Heart left ventricle (tissue), 16 donors: ENCODE results near the gene NLRP1. TPM values are rescaled to one million over a fixed set of nuclear protein-coding genes. Genes with fewer than 3 reads are reported as not detected.
A peak's percentile ranks its signal among the peaks of the same experiment; 100 is the strongest.

Experiments
- ATAC-seq, 4 donors: fragments of 200-7000 bp; cut with Tn5 transposase; one replicate each; pipeline ENCODE4 v1.9.1; 2020 to 2022; ENCODE audit warnings: moderate library complexity in 4 of 4, mild to moderate bottlenecking in 3 of 4, moderate number of reproducible peaks in 1 of 4
- DNase-seq, 5 donors: peaks; one replicate each; pipeline ENCODE4 v3.0.0-alpha.2; 2020
- H3K27ac ChIP-seq, 12 donors: fragments of 200-600 bp; sonication (generic) in 4 of 12; one replicate each; pipeline versions ENCODE4 v1.5.0 to v1.8.0; 2016 to 2022; ENCODE audit warnings: mild to moderate bottlenecking in 2 of 12
- H3K27me3 ChIP-seq, 9 donors: fragments of 200-600 bp; sonication (generic) in 2 of 9; one replicate each; pipeline versions ENCODE4 v1.5.1 to v1.8.0; 2016 to 2022; ENCODE audit warnings: mild to moderate bottlenecking in 3 of 9
- H3K36me3 ChIP-seq, 9 donors: fragments of 200-600 bp; sonication (generic) in 2 of 9; one replicate each; pipeline versions ENCODE4 v1.5.0 to v1.8.0; 2018 to 2022; ENCODE audit warnings: mild to moderate bottlenecking in 2 of 9
- H3K4me1 ChIP-seq, 12 donors: fragments of 200-600 bp; sonication (generic) in 4 of 12; one replicate each; pipeline versions ENCODE4 v1.5.0 to v1.8.0; 2016 to 2022; ENCODE audit warnings: mild to moderate bottlenecking in 3 of 12
- H3K4me3 ChIP-seq, 12 donors: fragments of 200-600 bp; sonication (generic) in 4 of 12; one replicate each; pipeline versions ENCODE4 v1.5.0 to v1.8.0; 2017 to 2022; ENCODE audit warnings: mild to moderate bottlenecking in 9 of 12, moderate library complexity in 4 of 12
- H3K9me3 ChIP-seq, 12 donors: fragments of 200-600 bp; sonication (generic) in 4 of 12; one replicate each; pipeline versions ENCODE4 v1.5.0 to v1.8.0; 2016 to 2022; ENCODE audit warnings: mild to moderate bottlenecking in 1 of 12
- CTCF ChIP-seq, 12 donors: fragments of 200-600 bp; sonication (generic) in 4 of 12; IDR thresholded peaks; one replicate each; pipeline versions ENCODE4 v1.5.0 to v1.8.0; 2018 to 2022; ENCODE audit warnings: antibody characterized with exemption in 12 of 12, mild to moderate bottlenecking in 5 of 12
- POLR2A ChIP-seq, 2 donors: fragments of 450-650 bp; IDR thresholded peaks; one replicate each; pipeline ENCODE4 v1.6.1; 2017; ENCODE audit warnings: antibody characterized with exemption in 2 of 2, mild to moderate bottlenecking in 2 of 2, moderate library complexity in 2 of 2
- WGBS, 4 donors: extraction: QIAGEN DNeasy Blood & Tissue Kit in 2 of 4; methylation state at CpG; one replicate each; pipeline versions ENCODE4 v1.1.5 to v1.1.7; 2013 to 2018; 5-methylcytosine and 5-hydroxymethylcytosine counted together
- intact Hi-C, 10 donors: fragments of 100-400 bp; cut with DNase I; formaldehyde crosslinking; loops; one replicate each; pipeline versions ENCODE4 v1.11.1 to v1.14.2; 2022
- polyA plus RNA-seq, 2 donors: library from polyadenylated mRNA; stranded (reverse); fragments of 200-250 nt; gene quantifications; one replicate each; pipeline ENCODE4 v1.2.3, GENCODE V29; 2013
- total RNA-seq, 9 donors: library from RNA; depleted of rRNA in 2 of 9; stranded (reverse); fragments of >200 nt in 2 of 9; fragmentation: NEBNext Ultra II Directional in 3 of 9; extraction: Animal tissue kit (Norgen Biotek cat#: 25700) in 3 of 9; gene quantifications; one replicate each; pipeline versions ENCODE4 v1.1.0 to v1.2.4, GENCODE V29; 2016 to 2023
- donor health status: ischemic (EF 13 %, LVEDD 7.1; RV severe dilation, severe dysfunction).
- donor health status: healthy with polysubstance abuse.
- donor health status: DM: no; HTN: yes; CAD: no.
- donor health status: DM: no; HTN: no; CAD: no.
- donor health status: ischemic (EF 25% LVEDD 6.9; RV normal size, moderate dysfunction).
- donor health status: ischemic (EF 25% LVEDD 5.7; RV mildly dilated, moderate dysfunction).
- donor health status: healthy.
- donor health status: DM: yes; HTN: yes; CAD: no.
- donor health status: ischemic (EF 35%, LVEDD 5.7; RV mildly dilated, moderate dysfunction).
- donor health status: nonischemic (EF 11% LVEDD 7.7; RV severe dilation, severe dysfunction).
- donor health status: DM: yes; HTN: yes; CAD: no.
- donor health status: PGD.
- donor health status: ischemic (EF 29% LVEDD 5.4; RV normal size, mild dysfunction).
- donor health status: nonischemic (EF 23%, LVEDD 6.1; RV moderate dilation, normal function).

NLRP1 gene
- total and polyA plus RNA-seq, 11 donors: 3.8 to 16.7 (median 8.8) TPM

- intact Hi-C loops: no loop called here
- peaks cover 0 to 17% (median 9%) of the 10 kb centered on the region in 12 donors for H3K4me1 ChIP-seq
- no peak overlapping the region for H3K4me3 ChIP-seq
- WGBS, 4 donors: 61 to 65% (median 63%) methylated on average over 14 of the region's 14 CpGs
- peaks cover 0 to 100% (median 71%) of the 10 kb centered on the region in 9 donors for H3K36me3 ChIP-seq
- ATAC-seq (peak; percentile 89 to 98 (median 96)), DNase-seq (peak; percentile 68 to 92 (median 79))
- H3K9me3 ChIP-seq: no peaks in the 10 kb centered on the region
- H3K27ac ChIP-seq: peak overlapping the region in 11 of 12 donors; percentile 6 to 76 (median 58)
- TF ChIP-seq POLR2A (IDR thresholded peaks at IDR 0.05) (no peak), CTCF (IDR thresholded peaks at IDR 0.05) (no peak)
- no peaks in the 10 kb centered on the region for H3K27me3 ChIP-seq
Observed at GRCh38 chr17:5526821-5527598, 57.3 kb downstream of the NLRP1 start.

DNA sequence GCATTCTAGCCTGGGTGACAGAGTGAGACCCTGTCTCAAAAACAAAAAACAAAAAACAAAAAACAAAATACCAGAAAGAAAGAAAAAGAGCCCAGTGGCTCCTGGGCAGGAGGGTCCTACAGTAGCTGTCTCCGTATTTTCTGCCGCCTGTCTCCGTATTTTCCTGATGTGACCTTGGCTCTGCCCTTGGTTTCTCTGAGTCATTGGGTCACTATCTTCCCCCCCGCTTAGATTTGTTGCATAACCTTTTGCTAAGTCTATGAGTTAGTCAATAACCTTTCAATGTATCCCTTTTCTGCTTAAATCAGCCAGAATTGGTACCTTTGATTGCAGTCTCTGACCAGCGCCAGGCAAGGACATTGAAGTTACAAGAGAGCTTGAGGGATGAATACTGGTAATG lies 61.1 kb downstream of the NLRP1 start:
- intact Hi-C loops: no loop called here

DNA sequence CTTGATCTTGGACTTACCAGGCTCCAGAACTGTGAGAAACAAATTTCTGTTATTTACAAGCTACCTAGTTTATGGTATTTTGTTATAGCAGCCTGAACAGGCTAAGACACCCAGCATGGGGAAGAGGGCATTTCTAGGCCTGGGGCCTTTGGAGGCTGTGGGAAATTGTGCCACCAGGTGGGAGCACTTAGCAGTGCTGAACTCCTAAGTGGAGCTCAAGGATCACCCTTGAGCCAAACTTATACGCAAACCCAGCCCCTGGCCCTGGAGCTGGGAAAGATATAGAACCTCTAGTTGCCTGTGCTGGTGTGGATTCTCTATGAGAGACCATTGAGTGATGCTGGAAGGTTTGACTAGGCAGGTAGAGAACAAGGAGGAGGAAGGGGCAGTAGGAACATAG lies 61.8 kb downstream of the NLRP1 start:
- TF ChIP-seq POLR2A (IDR thresholded peaks at IDR 0.05): no peak
- TF ChIP-seq CTCF (IDR thresholded peaks at IDR 0.05): no peak
- no peak for DNase-seq
- no peak for ATAC-seq
- peaks cover 0 to 14% (median 8%) of the 10 kb centered on the region in 12 donors for H3K4me1 ChIP-seq
- H3K4me3 ChIP-seq: no peak overlapping the region
- WGBS, 4 donors: 88 to 100% (median 94%) methylated on average over 1 of the region's 1 CpG
- intact Hi-C loops: no loop called here
- peaks cover 0 to 86% (median 61%) of the 10 kb centered on the region in 9 donors for H3K36me3 ChIP-seq
- H3K9me3 ChIP-seq: no peaks in the 10 kb centered on the region
- no peaks in the 10 kb centered on the region for H3K27me3 ChIP-seq
- H3K27ac ChIP-seq: no peak overlapping the region

More for the DNA sequence above, 61.1 kb downstream of the NLRP1 start:
- H3K4me3 ChIP-seq: no peak overlapping the region
- no peak for ATAC-seq
- H3K27ac ChIP-seq: no peak overlapping the region
- no peaks in the 10 kb centered on the region for H3K27me3 ChIP-seq
- no peak for DNase-seq
- WGBS, 4 donors: 86 to 95% (median 93%) methylated on average over 5 of the region's 5 CpGs
- no peaks in the 10 kb centered on the region for H3K9me3 ChIP-seq
- H3K36me3 ChIP-seq: peaks cover 0 to 85% (median 62%) of the 10 kb centered on the region in 9 donors
- TF ChIP-seq POLR2A (IDR thresholded peaks at IDR 0.05): no peak
- no peak for TF ChIP-seq CTCF (IDR thresholded peaks at IDR 0.05)
- peaks cover 0 to 17% (median 9%) of the 10 kb centered on the region in 12 donors for H3K4me1 ChIP-seq

DNA sequence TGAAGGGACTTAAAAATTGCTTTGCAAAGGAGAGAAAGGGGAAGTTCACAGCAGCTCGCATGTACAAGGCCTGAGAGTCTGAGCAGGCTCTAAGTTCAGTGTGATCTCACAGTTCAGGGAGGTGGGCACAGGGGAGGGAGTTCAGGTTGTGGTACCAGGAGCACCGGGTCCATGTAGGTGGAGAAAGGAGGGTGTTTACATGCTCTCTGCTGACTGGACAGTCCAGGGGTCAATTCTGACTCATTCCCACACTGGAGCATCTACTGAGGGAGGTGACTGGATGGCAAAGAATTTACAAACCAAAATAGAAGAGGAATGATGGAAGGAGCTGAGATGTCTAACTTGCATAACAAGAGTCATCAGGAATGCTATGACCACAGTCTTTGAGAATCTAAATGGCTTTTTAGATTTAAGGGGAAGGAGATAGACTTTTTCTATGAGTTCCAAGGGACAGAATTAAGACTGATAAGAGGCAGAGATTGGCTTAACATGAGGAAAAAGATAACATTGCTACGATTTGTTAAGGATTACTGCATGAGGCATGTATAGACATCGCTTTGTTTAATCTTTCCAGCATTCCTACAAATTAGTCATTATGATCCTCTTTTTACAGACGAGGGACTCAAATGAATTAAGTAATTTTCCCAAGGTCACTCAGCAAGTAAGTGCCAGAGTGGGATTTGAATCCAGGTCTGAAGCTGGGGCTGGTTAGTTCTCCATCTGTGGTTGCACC lies 68.1 kb downstream of the NLRP1 start:
- Histone ChIP-seq H3K27me3 (no peaks in the 10 kb centered on the region), H3K4me1 (peaks cover 0 to 8% (median 0%) of the 10 kb centered on the region in 12 donors), H3K27ac (peak overlapping the region in 1 of 12 donors; percentile 10), H3K9me3 (no peaks in the 10 kb centered on the region), H3K4me3 (no peak overlapping the region), H3K36me3 (peaks cover 0 to 66% (median 50%) of the 10 kb centered on the region in 9 donors)
- DNase-seq (no peak), ATAC-seq (peak in 1 of 4 donors; percentile 52)
- TF ChIP-seq POLR2A (IDR thresholded peaks at IDR 0.05) (no peak), CTCF (IDR thresholded peaks at IDR 0.05) (no peak)
- intact Hi-C loops: no loop called here
- WGBS, 4 donors: 65 to 69% (median 66%) methylated on average over 5 of the region's 5 CpGs
